Cortex of kidney (tissue), 1 donor: ENCODE results near the gene KRT38.

Source experiments
- DNase-seq: peaks from one replicate; lab custom pipeline; 2025; lab: John Stamatoyannopoulos, UW

The KRT38 gene

GRCh38 chr17:41440531-41441033 is at the start of gene KRT38:
TSS of gene KRT38 (minus strand) at chr17:41440983. CDS start at chr17:41440921, 62 bp downstream.
- DNase-seq, result no peak

- no peak for DNase-seq
These were observed 48.7 kb upstream of the KRT38 start, which contains the start of gene KRT36 for GRCh38 chr17:41489531-41489930. TSS of gene KRT36 (minus strand) at chr17:41489910. CDS start at chr17:41489864, 46 bp downstream.

GRCh38 chr17:41486809-41487530 is 46.2 kb upstream of the KRT38 start:
- DNase-seq, result no peak

- no peak for DNase-seq
These were observed 45.5 kb upstream of the KRT38 start for GRCh38 chr17:41486316-41486715.

- no peak for DNase-seq
These were observed 44.4 kb upstream of the KRT38 start for GRCh38 chr17:41484920-41485904.

- DNase-seq, result no peak
These were observed 43.4 kb upstream of the KRT38 start for GRCh38 chr17:41483991-41484826.

- no peak for DNase-seq
These were observed 42.7 kb upstream of the KRT38 start for GRCh38 chr17:41483531-41483930.

GRCh38 chr17:41481036-41481435 is 40.3 kb upstream of the KRT38 start, which contains the start of gene KRT35:
TSS of gene KRT35 (minus strand) at chr17:41481151. CDS start at chr17:41481097, 54 bp downstream.
- no peak for DNase-seq

GRCh38 chr17:41480581-41480980 is 39.8 kb upstream of the KRT38 start:
- DNase-seq, result no peak

- DNase-seq, result no peak
These were observed 39.4 kb upstream of the KRT38 start for GRCh38 chr17:41480136-41480535.

GRCh38 chr17:41478237-41478636 is 37.5 kb upstream of the KRT38 start:
- no peak for DNase-seq

- DNase-seq, result no peak
These were observed 36.4 kb upstream of the KRT38 start for GRCh38 chr17:41476866-41477815.

GRCh38 chr17:41475421-41475820 is 34.6 kb upstream of the KRT38 start:
- DNase-seq, result no peak

GRCh38 chr17:41474863-41475262 is 34.1 kb upstream of the KRT38 start:
- DNase-seq, result no peak

- no peak for DNase-seq
These were observed 27.6 kb upstream of the KRT38 start for GRCh38 chr17:41468346-41468745.

GRCh38 chr17:41467561-41467960 is 26.8 kb upstream of the KRT38 start:
- DNase-seq, result no peak

GRCh38 chr17:41466988-41467387 is 26.2 kb upstream of the KRT38 start, which contains the start of gene KRT32:
TSS of gene KRT32 (minus strand) at chr17:41467386. CDS start at chr17:41467325, 61 bp downstream.
- no peak for DNase-seq

GRCh38 chr17:41464682-41465081 is 23.9 kb upstream of the KRT38 start:
- DNase-seq, result no peak

GRCh38 chr17:41464173-41464572 is 23.4 kb upstream of the KRT38 start:
- DNase-seq, result no peak

GRCh38 chr17:41463746-41464145 is 23.0 kb upstream of the KRT38 start:
- DNase-seq, result no peak
